Neural progenitor cell (in vitro differentiated cells): ENCODE data around the gene RRP8. TPM values are rescaled to one million over a fixed set of nuclear protein-coding genes. Genes with fewer than 3 reads are reported as not detected.

Source experiments
- DNase-seq: peaks from one replicate; pipeline ENCODE4 v3.0.0-alpha.2; 2016; ENCODE audit warnings: low spot score
- H2AFZ ChIP-seq: fragments of 200-600 bp; sonication (generic); replicated peaks from 2 replicates; pipeline ENCODE4 v1.6.1; 2016; ENCODE audit warnings: antibody characterized with exemption
- H3F3A ChIP-seq: fragments of 200-600 bp; sonication (generic); 2 replicates; pipeline ENCODE4 v1.6.1; 2016; ENCODE audit warnings: antibody characterized with exemption, low read depth
- H3K27ac ChIP-seq: fragments of 200-600 bp; sonication (generic); 2 replicates; pipeline ENCODE4 v1.5.1; 2016; ENCODE audit warnings: mild to moderate bottlenecking
- H3K27me3 ChIP-seq: fragments of 200-600 bp; sonication (generic); 2 replicates; pipeline ENCODE4 v1.6.1; 2016; ENCODE audit warnings: mild to moderate bottlenecking, moderate library complexity
- H3K36me3 ChIP-seq: fragments of 200-600 bp; sonication (generic); 2 replicates; pipeline ENCODE4 v1.5.1; 2016
- H3K4me1 ChIP-seq: fragments of 200-600 bp; sonication (generic); 2 replicates; pipeline ENCODE4 v1.6.1; 2016; ENCODE audit warnings: mixed run types
- H3K4me2 ChIP-seq: fragments of 200-600 bp; sonication (generic); 2 replicates; pipeline ENCODE4 v1.6.1; 2016
- H3K4me3 ChIP-seq: fragments of 200-600 bp; sonication (generic); 2 replicates; pipeline ENCODE4 v1.5.1; 2016
- H3K79me2 ChIP-seq: fragments of 200-600 bp; sonication (generic); 2 replicates; pipeline ENCODE4 v1.6.1; 2016; ENCODE audit warnings: low read depth
- H3K9ac ChIP-seq: fragments of 200-600 bp; sonication (generic); 2 replicates; pipeline ENCODE4 v1.6.1; 2016
- H3K9me3 ChIP-seq: fragments of 200-600 bp; sonication (generic); 2 replicates; pipeline ENCODE4 v1.5.1; 2016; ENCODE audit warnings: low read depth
- H4K20me1 ChIP-seq: fragments of 200-600 bp; sonication (generic); 2 replicates; pipeline ENCODE4 v1.6.1; 2016; ENCODE audit warnings: low read depth
- H3K27ac Mint-ChIP-seq: 3 replicates; pipeline ENCODE4 v1.8.0; 2021; ENCODE audit warnings: mixed read lengths
- H3K27me3 Mint-ChIP-seq: 2 replicates; pipeline ENCODE4 v1.8.0; 2022; ENCODE audit warnings: low read depth, mild to moderate bottlenecking, inconsistent platforms, moderate library complexity, mixed read lengths; ENCODE audit not compliant: insufficient read depth
- H3K36me3 Mint-ChIP-seq: 3 replicates; pipeline ENCODE4 v1.8.0; 2021; ENCODE audit warnings: mixed read lengths
- H3K4me1 Mint-ChIP-seq: 3 replicates; pipeline ENCODE4 v1.8.0; 2021; ENCODE audit warnings: mixed read lengths
- H3K4me3 Mint-ChIP-seq: 3 replicates; pipeline ENCODE4 v1.8.0; 2021; ENCODE audit warnings: mild to moderate bottlenecking, moderate library complexity, mixed read lengths
- H3K9me3 Mint-ChIP-seq: 3 replicates; pipeline ENCODE4 v1.8.0; 2020; ENCODE audit warnings: mixed read lengths
- EZH2 ChIP-seq: fragments of 200-600 bp; sonication (generic); IDR thresholded peaks from 2 replicates; pipeline ENCODE4 v1.6.1; 2017; ENCODE audit warnings: antibody characterized with exemption, mild to moderate bottlenecking, moderate library complexity
- EZH2phosphoT487 ChIP-seq: fragments of 200-600 bp; sonication (generic); IDR thresholded peaks from 2 replicates; pipeline ENCODE4 v1.6.1; 2017; ENCODE audit warnings: antibody characterized with exemption
- total RNA-seq: library from RNA; depleted of rRNA; stranded (reverse); fragments of >200 nt; gene quantifications from 2 replicates; pipeline ENCODE4 v1.2.3, GENCODE V29; 2015; ENCODE audit warnings: low replicate concordance
- TF ChIP-seq, protein P1 (sequence below): fragments of 200-600 bp; sonication (generic); IDR thresholded peaks from 2 replicates; pipeline ENCODE4 v1.5.1; 2017; ENCODE audit warnings: antibody characterized with exemption, mild to moderate bottlenecking

RRP8 gene
- total RNA-seq, 1 donor from 2014 or later: 16.0 TPM

DNA sequence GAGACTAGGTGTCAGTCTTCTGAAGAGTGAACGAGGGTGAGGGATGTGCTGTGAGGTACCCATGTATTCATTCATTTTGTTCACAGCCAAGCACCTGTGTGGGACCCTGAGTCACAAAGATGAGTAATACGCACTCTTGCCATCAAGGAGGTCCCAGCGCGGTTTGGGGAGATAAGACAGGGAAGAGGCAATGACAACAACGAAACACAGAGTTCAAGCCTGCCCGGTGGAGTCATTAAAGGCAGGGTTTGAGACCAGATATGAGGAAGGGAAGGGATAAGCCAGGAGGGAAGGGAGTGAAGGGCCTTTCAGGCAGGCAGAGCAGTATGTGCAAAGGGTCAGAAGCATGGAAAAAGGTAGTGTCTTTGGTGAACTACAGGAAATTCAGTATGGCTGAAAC is 47.6 kb upstream of the RRP8 start:
- Histone ChIP-seq H2AFZ (no peak overlapping the region), H3K9me3 (no peaks in the 10 kb centered on the region), H4K20me1 (no peaks in the 10 kb centered on the region), H3K36me3 (no peaks in the 10 kb centered on the region), H3K4me1 (peaks cover 10% of the 10 kb centered on the region), H3K27ac (no peak overlapping the region), H3K4me3 (no peak overlapping the region), H3K27me3 (peaks cover 48% of the 10 kb centered on the region), H3K9ac (no peak overlapping the region), H3K4me2 (no peak overlapping the region), H3K79me2 (no peaks in the 10 kb centered on the region), H3F3A (peaks cover under 1% of the 10 kb centered on the region)
- Mint-ChIP-seq H3K4me1 (no peaks in the 10 kb centered on the region), H3K27ac (no peak overlapping the region), H3K9me3 (no peaks in the 10 kb centered on the region), H3K36me3 (no peaks in the 10 kb centered on the region), H3K27me3 (no peaks in the 10 kb centered on the region), H3K4me3 (no peak overlapping the region)
- no peak for DNase-seq
- TF ChIP-seq, protein P1, sequence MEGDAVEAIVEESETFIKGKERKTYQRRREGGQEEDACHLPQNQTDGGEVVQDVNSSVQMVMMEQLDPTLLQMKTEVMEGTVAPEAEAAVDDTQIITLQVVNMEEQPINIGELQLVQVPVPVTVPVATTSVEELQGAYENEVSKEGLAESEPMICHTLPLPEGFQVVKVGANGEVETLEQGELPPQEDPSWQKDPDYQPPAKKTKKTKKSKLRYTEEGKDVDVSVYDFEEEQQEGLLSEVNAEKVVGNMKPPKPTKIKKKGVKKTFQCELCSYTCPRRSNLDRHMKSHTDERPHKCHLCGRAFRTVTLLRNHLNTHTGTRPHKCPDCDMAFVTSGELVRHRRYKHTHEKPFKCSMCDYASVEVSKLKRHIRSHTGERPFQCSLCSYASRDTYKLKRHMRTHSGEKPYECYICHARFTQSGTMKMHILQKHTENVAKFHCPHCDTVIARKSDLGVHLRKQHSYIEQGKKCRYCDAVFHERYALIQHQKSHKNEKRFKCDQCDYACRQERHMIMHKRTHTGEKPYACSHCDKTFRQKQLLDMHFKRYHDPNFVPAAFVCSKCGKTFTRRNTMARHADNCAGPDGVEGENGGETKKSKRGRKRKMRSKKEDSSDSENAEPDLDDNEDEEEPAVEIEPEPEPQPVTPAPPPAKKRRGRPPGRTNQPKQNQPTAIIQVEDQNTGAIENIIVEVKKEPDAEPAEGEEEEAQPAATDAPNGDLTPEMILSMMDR: no peak
- no peak for TF ChIP-seq EZH2
- no peak for TF ChIP-seq EZH2phosphoT487

DNA sequence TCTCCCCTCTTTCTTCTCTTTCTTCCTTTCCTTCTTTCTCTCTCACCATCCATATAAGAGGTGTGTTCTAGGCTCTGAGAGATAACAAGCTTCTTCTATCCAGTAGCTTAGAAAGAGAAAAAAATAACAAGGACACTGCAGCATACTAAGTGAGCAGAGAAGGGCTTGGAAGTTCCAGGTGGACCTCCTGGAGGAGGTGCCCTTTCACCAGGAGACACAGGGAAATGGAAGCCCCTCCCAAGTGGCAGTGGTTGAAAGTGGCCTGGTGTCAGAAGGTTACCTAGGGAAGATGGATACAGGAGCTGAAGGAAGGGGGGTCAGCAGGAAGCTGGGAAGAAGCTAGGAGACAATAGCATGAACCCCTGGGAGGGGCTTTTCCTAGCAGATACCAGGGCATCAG is 46.7 kb upstream of the RRP8 start:
- H3K4me1 Mint-ChIP-seq: peaks cover 4% of the 10 kb centered on the region
- TF ChIP-seq, protein P1: no peak
- TF ChIP-seq EZH2phosphoT487 (no peak), EZH2 (no peak)
- no peaks in the 10 kb centered on the region for H3K36me3 ChIP-seq
- no peaks in the 10 kb centered on the region for H3K79me2 ChIP-seq
- no peaks in the 10 kb centered on the region for H3K9me3 Mint-ChIP-seq
- no peaks in the 10 kb centered on the region for H3K9me3 ChIP-seq
- no peak overlapping the region for H3K4me3 Mint-ChIP-seq
- no peak overlapping the region for H2AFZ ChIP-seq
- H3K4me3 ChIP-seq: no peak overlapping the region
- H3K36me3 Mint-ChIP-seq: peaks cover 7% of the 10 kb centered on the region
- DNase-seq: no peak
- no peak overlapping the region for H3K9ac ChIP-seq
- H3F3A ChIP-seq: no peaks in the 10 kb centered on the region
- H4K20me1 ChIP-seq: no peaks in the 10 kb centered on the region
- no peak overlapping the region for H3K27ac Mint-ChIP-seq
- H3K27ac ChIP-seq: no peak overlapping the region
- H3K27me3 ChIP-seq: peaks cover 43% of the 10 kb centered on the region
- no peak overlapping the region for H3K4me2 ChIP-seq
- H3K27me3 Mint-ChIP-seq: no peaks in the 10 kb centered on the region
- H3K4me1 ChIP-seq: peaks cover 10% of the 10 kb centered on the region

DNA sequence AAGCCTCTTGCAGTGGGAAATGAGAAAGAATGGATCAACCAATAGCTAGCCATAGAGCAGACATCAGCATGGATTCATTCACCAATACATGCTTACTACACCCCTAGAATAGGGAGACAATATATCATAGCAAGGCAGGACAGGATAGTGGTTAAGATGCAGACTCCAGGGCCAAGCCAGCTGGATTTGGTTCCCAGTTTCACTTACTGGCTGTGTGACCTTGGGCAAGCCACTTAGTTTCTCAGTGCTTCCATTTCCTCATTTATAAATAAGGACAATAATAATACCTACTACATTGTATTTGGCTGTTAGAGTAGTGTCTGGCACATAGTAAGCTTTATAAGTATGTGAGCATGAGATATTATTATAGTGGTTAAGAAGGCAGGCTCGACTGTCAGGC is 45.1 kb upstream of the RRP8 start:
- H3K36me3 Mint-ChIP-seq: peaks cover 11% of the 10 kb centered on the region
- no peaks in the 10 kb centered on the region for H3K9me3 ChIP-seq
- peaks cover 10% of the 10 kb centered on the region for H3K4me1 ChIP-seq
- no peak overlapping the region for H3K27ac ChIP-seq
- H3K4me3 ChIP-seq: no peak overlapping the region
- peaks cover 4% of the 10 kb centered on the region for H3K4me1 Mint-ChIP-seq
- no peak overlapping the region for H2AFZ ChIP-seq
- H3K4me3 Mint-ChIP-seq: no peak overlapping the region
- peaks cover 27% of the 10 kb centered on the region for H3K27me3 ChIP-seq
- DNase-seq: no peak
- H3K9me3 Mint-ChIP-seq: no peaks in the 10 kb centered on the region
- no peaks in the 10 kb centered on the region for H3K79me2 ChIP-seq
- H3K4me2 ChIP-seq: no peak overlapping the region
- H3K27ac Mint-ChIP-seq: no peak overlapping the region
- H3K27me3 Mint-ChIP-seq: no peaks in the 10 kb centered on the region
- H4K20me1 ChIP-seq: no peaks in the 10 kb centered on the region
- no peak for TF ChIP-seq EZH2
- TF ChIP-seq EZH2phosphoT487: no peak
- TF ChIP-seq, protein P1: no peak
- no peaks in the 10 kb centered on the region for H3K36me3 ChIP-seq
- no peak overlapping the region for H3K9ac ChIP-seq
- no peaks in the 10 kb centered on the region for H3F3A ChIP-seq

DNA sequence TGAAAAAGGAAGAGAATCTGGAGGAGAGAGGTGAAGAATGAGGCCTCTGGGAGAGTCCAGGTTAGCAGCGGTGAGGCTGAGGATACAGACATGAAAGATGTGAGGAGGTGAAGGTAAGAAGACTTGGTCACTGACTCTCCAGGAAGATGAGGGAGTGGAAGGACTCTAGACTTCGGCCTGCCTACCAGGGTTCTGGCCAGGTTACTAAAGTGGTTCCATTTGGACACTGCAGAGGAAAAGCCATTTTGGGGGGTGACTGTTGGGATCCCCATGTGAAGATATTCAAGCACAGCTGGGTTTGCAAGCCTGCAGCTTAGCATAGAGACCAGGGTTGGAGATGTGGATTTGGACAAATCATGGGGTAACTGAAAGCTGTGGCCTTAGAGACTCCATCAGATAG is 44.4 kb upstream of the RRP8 start:
- Histone ChIP-seq H3K36me3 (no peaks in the 10 kb centered on the region), H4K20me1 (no peaks in the 10 kb centered on the region)

More for the DNA sequence above, 44.4 kb upstream of the RRP8 start:
- peaks cover 10% of the 10 kb centered on the region for H3K4me1 ChIP-seq
- H3K4me3 Mint-ChIP-seq: no peak overlapping the region
- H3K9me3 Mint-ChIP-seq: no peaks in the 10 kb centered on the region
- H3K4me3 ChIP-seq: no peak overlapping the region
- H3K9me3 ChIP-seq: no peaks in the 10 kb centered on the region
- peaks cover 11% of the 10 kb centered on the region for H3K36me3 Mint-ChIP-seq
- no peak for DNase-seq
- H3K27ac ChIP-seq: no peak overlapping the region
- H3K79me2 ChIP-seq: no peaks in the 10 kb centered on the region
- no peak for TF ChIP-seq EZH2
- TF ChIP-seq, protein P1: no peak
- no peak for TF ChIP-seq EZH2phosphoT487
- no peak overlapping the region for H3K27ac Mint-ChIP-seq
- no peak overlapping the region for H2AFZ ChIP-seq
- H3F3A ChIP-seq: no peaks in the 10 kb centered on the region
- no peak overlapping the region for H3K4me2 ChIP-seq
- peaks cover 21% of the 10 kb centered on the region for H3K27me3 ChIP-seq
- H3K4me1 Mint-ChIP-seq: peaks cover 4% of the 10 kb centered on the region
- H3K9ac ChIP-seq: no peak overlapping the region
- no peaks in the 10 kb centered on the region for H3K27me3 Mint-ChIP-seq
